Thyroid gland (tissue), 4 donors: ENCODE data around the gene SMARCB1.

Experiments used
- POLR2A ChIP-seq, 2 donors: fragments of 450-650 bp; IDR thresholded peaks; one replicate each; pipeline ENCODE4 v1.6.1; 2017; ENCODE audit warnings: antibody characterized with exemption in 2 of 2, mild to moderate bottlenecking in 2 of 2, moderate library complexity in 1 of 2
- TF ChIP-seq, protein P1 (sequence below), 6 experiments: fragments of 200-600 bp in 3 of 6; fragments of 450-650 bp in 3 of 6; sonication (generic) in 3 of 6; IDR thresholded peaks; one replicate each; pipeline ENCODE4 v1.5.1; 2016 to 2019; ENCODE audit warnings: antibody characterized with exemption in 6 of 6, mild to moderate bottlenecking in 2 of 6, inconsistent platforms in 1 of 6, moderate library complexity in 1 of 6

DNA sequence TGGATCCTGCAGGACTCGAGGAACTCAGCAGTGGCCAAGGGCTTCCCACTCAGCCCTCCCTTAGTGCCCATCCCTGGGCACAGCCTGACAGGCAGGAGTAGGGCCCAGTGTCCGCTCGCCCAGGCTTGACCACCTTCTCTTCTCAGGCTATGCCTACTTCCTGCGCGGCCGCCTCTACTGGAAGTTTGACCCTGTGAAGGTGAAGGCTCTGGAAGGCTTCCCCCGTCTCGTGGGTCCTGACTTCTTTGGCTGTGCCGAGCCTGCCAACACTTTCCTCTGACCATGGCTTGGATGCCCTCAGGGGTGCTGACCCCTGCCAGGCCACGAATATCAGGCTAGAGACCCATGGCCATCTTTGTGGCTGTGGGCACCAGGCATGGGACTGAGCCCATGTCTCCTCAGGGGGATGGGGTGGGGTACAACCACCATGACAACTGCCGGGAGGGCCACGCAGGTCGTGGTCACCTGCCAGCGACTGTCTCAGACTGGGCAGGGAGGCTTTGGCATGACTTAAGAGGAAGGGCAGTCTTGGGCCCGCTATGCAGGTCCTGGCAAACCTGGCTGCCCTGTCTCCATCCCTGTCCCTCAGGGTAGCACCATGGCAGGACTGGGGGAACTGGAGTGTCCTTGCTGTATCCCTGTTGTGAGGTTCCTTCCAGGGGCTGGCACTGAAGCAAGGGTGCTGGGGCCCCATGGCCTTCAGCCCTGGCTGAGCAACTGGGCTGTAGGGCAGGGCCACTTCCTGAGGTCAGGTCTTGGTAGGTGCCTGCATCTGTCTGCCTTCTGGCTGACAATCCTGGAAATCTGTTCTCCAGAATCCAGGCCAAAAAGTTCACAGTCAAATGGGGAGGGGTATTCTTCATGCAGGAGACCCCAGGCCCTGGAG lies 3.3 kb upstream of the SMARCB1 start:
- TF ChIP-seq, protein P1, sequence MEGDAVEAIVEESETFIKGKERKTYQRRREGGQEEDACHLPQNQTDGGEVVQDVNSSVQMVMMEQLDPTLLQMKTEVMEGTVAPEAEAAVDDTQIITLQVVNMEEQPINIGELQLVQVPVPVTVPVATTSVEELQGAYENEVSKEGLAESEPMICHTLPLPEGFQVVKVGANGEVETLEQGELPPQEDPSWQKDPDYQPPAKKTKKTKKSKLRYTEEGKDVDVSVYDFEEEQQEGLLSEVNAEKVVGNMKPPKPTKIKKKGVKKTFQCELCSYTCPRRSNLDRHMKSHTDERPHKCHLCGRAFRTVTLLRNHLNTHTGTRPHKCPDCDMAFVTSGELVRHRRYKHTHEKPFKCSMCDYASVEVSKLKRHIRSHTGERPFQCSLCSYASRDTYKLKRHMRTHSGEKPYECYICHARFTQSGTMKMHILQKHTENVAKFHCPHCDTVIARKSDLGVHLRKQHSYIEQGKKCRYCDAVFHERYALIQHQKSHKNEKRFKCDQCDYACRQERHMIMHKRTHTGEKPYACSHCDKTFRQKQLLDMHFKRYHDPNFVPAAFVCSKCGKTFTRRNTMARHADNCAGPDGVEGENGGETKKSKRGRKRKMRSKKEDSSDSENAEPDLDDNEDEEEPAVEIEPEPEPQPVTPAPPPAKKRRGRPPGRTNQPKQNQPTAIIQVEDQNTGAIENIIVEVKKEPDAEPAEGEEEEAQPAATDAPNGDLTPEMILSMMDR (IDR thresholded peaks at IDR 0.05), result no peak
- no peak for TF ChIP-seq POLR2A (IDR thresholded peaks at IDR 0.05)
